ENCODE data around the gene ADCY10. TPM values are rescaled to one million over a fixed set of nuclear protein-coding genes. Genes with fewer than 3 reads are reported as not detected.

ADCY10 gene
- total and polyA plus RNA-seq, 2 of the 8 experiments (the other 6 are each of a cell fraction or from before 2014, with no cell fraction given), result 0.02 TPM; not detected in 1

DNA sequence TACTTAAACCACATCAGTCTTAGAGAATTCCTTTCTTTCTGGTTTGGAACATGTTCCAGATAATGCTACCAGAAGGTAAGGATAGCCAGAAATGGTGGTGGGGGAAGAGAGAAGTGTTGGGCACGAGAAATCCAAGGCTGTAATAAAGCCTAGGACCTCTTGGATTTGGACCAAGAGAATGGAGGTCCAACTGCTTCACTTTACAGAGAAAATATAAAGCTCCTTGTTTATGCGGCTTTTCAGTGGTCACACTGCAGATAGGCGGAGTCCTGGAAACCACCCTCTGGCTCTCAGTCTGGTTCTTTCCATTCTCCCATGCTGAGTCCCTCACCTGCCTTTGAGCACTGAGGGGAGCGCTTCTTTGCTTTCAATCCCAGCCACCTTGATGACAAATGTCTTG is 87.8 kb downstream of the ADCY10 start (continued):
- TF ChIP-seq, protein P1, sequence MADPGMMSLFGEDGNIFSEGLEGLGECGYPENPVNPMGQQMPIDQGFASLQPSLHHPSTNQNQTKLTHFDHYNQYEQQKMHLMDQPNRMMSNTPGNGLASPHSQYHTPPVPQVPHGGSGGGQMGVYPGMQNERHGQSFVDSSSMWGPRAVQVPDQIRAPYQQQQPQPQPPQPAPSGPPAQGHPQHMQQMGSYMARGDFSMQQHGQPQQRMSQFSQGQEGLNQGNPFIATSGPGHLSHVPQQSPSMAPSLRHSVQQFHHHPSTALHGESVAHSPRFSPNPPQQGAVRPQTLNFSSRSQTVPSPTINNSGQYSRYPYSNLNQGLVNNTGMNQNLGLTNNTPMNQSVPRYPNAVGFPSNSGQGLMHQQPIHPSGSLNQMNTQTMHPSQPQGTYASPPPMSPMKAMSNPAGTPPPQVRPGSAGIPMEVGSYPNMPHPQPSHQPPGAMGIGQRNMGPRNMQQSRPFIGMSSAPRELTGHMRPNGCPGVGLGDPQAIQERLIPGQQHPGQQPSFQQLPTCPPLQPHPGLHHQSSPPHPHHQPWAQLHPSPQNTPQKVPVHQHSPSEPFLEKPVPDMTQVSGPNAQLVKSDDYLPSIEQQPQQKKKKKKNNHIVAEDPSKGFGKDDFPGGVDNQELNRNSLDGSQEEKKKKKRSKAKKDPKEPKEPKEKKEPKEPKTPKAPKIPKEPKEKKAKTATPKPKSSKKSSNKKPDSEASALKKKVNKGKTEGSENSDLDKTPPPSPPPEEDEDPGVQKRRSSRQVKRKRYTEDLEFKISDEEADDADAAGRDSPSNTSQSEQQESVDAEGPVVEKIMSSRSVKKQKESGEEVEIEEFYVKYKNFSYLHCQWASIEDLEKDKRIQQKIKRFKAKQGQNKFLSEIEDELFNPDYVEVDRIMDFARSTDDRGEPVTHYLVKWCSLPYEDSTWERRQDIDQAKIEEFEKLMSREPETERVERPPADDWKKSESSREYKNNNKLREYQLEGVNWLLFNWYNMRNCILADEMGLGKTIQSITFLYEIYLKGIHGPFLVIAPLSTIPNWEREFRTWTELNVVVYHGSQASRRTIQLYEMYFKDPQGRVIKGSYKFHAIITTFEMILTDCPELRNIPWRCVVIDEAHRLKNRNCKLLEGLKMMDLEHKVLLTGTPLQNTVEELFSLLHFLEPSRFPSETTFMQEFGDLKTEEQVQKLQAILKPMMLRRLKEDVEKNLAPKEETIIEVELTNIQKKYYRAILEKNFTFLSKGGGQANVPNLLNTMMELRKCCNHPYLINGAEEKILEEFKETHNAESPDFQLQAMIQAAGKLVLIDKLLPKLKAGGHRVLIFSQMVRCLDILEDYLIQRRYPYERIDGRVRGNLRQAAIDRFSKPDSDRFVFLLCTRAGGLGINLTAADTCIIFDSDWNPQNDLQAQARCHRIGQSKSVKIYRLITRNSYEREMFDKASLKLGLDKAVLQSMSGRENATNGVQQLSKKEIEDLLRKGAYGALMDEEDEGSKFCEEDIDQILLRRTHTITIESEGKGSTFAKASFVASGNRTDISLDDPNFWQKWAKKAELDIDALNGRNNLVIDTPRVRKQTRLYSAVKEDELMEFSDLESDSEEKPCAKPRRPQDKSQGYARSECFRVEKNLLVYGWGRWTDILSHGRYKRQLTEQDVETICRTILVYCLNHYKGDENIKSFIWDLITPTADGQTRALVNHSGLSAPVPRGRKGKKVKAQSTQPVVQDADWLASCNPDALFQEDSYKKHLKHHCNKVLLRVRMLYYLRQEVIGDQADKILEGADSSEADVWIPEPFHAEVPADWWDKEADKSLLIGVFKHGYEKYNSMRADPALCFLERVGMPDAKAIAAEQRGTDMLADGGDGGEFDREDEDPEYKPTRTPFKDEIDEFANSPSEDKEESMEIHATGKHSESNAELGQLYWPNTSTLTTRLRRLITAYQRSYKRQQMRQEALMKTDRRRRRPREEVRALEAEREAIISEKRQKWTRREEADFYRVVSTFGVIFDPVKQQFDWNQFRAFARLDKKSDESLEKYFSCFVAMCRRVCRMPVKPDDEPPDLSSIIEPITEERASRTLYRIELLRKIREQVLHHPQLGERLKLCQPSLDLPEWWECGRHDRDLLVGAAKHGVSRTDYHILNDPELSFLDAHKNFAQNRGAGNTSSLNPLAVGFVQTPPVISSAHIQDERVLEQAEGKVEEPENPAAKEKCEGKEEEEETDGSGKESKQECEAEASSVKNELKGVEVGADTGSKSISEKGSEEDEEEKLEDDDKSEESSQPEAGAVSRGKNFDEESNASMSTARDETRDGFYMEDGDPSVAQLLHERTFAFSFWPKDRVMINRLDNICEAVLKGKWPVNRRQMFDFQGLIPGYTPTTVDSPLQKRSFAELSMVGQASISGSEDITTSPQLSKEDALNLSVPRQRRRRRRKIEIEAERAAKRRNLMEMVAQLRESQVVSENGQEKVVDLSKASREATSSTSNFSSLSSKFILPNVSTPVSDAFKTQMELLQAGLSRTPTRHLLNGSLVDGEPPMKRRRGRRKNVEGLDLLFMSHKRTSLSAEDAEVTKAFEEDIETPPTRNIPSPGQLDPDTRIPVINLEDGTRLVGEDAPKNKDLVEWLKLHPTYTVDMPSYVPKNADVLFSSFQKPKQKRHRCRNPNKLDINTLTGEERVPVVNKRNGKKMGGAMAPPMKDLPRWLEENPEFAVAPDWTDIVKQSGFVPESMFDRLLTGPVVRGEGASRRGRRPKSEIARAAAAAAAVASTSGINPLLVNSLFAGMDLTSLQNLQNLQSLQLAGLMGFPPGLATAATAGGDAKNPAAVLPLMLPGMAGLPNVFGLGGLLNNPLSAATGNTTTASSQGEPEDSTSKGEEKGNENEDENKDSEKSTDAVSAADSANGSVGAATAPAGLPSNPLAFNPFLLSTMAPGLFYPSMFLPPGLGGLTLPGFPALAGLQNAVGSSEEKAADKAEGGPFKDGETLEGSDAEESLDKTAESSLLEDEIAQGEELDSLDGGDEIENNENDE (IDR thresholded peaks at IDR 0.05; ENCODE audit: insufficient replicate concordance, low read length), result no peak
- no peak for TF ChIP-seq YY1 (IDR thresholded peaks at IDR 0.05; ENCODE audit: low read depth, low read length)
- no peak for TF ChIP-seq TAF1 (IDR thresholded peaks at IDR 0.05; ENCODE audit: low read depth, low read length)
- TF ChIP-seq RAD21 (IDR thresholded peaks at IDR 0.05 in 1 of 2, conservative IDR thresholded peaks at IDR 0.05 in 1 of 2; ENCODE audit: low read depth in 2 of 2, low read length in 2 of 2), result no peak
- TF ChIP-seq, protein P2, sequence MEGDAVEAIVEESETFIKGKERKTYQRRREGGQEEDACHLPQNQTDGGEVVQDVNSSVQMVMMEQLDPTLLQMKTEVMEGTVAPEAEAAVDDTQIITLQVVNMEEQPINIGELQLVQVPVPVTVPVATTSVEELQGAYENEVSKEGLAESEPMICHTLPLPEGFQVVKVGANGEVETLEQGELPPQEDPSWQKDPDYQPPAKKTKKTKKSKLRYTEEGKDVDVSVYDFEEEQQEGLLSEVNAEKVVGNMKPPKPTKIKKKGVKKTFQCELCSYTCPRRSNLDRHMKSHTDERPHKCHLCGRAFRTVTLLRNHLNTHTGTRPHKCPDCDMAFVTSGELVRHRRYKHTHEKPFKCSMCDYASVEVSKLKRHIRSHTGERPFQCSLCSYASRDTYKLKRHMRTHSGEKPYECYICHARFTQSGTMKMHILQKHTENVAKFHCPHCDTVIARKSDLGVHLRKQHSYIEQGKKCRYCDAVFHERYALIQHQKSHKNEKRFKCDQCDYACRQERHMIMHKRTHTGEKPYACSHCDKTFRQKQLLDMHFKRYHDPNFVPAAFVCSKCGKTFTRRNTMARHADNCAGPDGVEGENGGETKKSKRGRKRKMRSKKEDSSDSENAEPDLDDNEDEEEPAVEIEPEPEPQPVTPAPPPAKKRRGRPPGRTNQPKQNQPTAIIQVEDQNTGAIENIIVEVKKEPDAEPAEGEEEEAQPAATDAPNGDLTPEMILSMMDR (IDR thresholded peaks at IDR 0.05; ENCODE audit: control extremely low read depth in 1 of 3, insufficient read depth in 1 of 3, low read depth in 1 of 3, low read length in 3 of 3), result no peak
- TF ChIP-seq POLR2AphosphoS5 (IDR thresholded peaks at IDR 0.05; ENCODE audit: low read depth, low read length), result no peak
- no peak for TF ChIP-seq POLR2A (IDR thresholded peaks at IDR 0.05; ENCODE audit: control extremely low read depth in 1 of 2, low read depth in 2 of 2, low read length in 2 of 2)
- TF ChIP-seq KDM4A (IDR thresholded peaks at IDR 0.05; ENCODE audit: low read depth, low read length, severe bottlenecking), result no peak
- TF ChIP-seq HDAC2 (IDR thresholded peaks at IDR 0.05; ENCODE audit: borderline replicate concordance in 1 of 2, low read depth in 2 of 2, low read length in 2 of 2), result no peak
